KMS-11 (cell line): ENCODE measurements around the gene TNFRSF14.

ENCODE experiments used
- H2AFZ ChIP-seq: fragments of 200-600 bp; sonication (generic); 2 replicates; pipeline ENCODE4 v1.6.1; 2016; ENCODE audit warnings: antibody characterized with exemption, mixed run types, low read depth
- H3K27ac ChIP-seq: fragments of 200-600 bp; sonication (generic); 2 replicates; pipeline ENCODE4 v1.6.1; 2016; ENCODE audit warnings: mild to moderate bottlenecking, mixed run types
- H3K27me3 ChIP-seq: fragments of 200-600 bp; sonication (generic); 2 replicates; pipeline ENCODE4 v1.6.1; 2017; ENCODE audit warnings: mild to moderate bottlenecking, low read depth, mixed run types, moderate library complexity; ENCODE audit not compliant: insufficient read depth
- H3K36me3 ChIP-seq: fragments of 200-600 bp; sonication (generic); 2 replicates; pipeline ENCODE4 v1.6.1; 2017; ENCODE audit warnings: mild to moderate bottlenecking, mixed run types; ENCODE audit not compliant: insufficient read depth
- H3K4me1 ChIP-seq: fragments of 200-600 bp; sonication (generic); 2 replicates; pipeline ENCODE4 v1.6.1; 2016; ENCODE audit warnings: mild to moderate bottlenecking, low read depth, mixed run types; ENCODE audit not compliant: poor library complexity, severe bottlenecking
- H3K4me2 ChIP-seq: fragments of 200-600 bp; sonication (generic); 2 replicates; pipeline ENCODE4 v1.7.0; 2016; ENCODE audit warnings: mild to moderate bottlenecking, mixed run types
- H3K4me3 ChIP-seq: fragments of 200-600 bp; sonication (generic); IDR thresholded peaks from 2 replicates; pipeline ENCODE4 v1.6.1; 2017; ENCODE audit warnings: low read depth, low read length, mixed read lengths; ENCODE audit not compliant: insufficient read depth
- H3K79me2 ChIP-seq: fragments of 200-600 bp; sonication (generic); 2 replicates; pipeline ENCODE4 v1.6.1; 2016; ENCODE audit warnings: low read depth, mixed run types; ENCODE audit not compliant: insufficient read depth
- H3K9ac ChIP-seq: fragments of 200-600 bp; sonication (generic); 2 replicates; pipeline ENCODE4 v1.6.1; 2016; ENCODE audit warnings: mild to moderate bottlenecking, mixed run types
- H4K20me1 ChIP-seq: fragments of 200-600 bp; sonication (generic); 2 replicates; pipeline ENCODE4 v1.6.1; 2016; ENCODE audit warnings: mild to moderate bottlenecking, mixed run types; ENCODE audit not compliant: insufficient read depth
- TF ChIP-seq, protein P1 (sequence below): fragments of 200-600 bp; sonication (generic); conservative IDR thresholded peaks from 2 replicates; pipeline ENCODE4 v1.6.1; 2017; ENCODE audit warnings: low read depth, mild to moderate bottlenecking, antibody characterized with exemption, low read length, moderate library complexity, mixed read lengths

TNFRSF14 gene

DNA sequence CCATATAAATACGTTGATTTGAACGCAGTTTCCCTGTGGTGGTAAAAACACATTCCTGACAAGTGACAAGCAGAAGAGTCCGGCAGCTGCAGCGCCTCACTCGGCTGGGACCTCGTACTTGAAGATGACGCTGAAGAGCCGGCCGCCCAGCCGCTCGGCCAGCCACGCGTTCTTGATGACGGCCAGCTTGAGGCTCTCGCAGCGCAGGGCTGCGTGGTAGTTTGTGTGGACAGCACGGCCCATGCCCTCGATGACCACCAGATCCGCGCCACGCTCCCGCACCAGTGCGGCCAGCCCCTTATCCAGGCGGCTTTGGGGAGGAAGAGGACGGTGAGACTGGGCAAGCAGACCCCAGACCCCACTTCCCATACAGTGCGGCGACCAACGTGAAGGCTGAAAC is 47.4 kb upstream of the TNFRSF14 start:
- H3K4me2 ChIP-seq = no peak overlapping the region
- H2AFZ ChIP-seq = no peak overlapping the region
- TF ChIP-seq, protein P1, sequence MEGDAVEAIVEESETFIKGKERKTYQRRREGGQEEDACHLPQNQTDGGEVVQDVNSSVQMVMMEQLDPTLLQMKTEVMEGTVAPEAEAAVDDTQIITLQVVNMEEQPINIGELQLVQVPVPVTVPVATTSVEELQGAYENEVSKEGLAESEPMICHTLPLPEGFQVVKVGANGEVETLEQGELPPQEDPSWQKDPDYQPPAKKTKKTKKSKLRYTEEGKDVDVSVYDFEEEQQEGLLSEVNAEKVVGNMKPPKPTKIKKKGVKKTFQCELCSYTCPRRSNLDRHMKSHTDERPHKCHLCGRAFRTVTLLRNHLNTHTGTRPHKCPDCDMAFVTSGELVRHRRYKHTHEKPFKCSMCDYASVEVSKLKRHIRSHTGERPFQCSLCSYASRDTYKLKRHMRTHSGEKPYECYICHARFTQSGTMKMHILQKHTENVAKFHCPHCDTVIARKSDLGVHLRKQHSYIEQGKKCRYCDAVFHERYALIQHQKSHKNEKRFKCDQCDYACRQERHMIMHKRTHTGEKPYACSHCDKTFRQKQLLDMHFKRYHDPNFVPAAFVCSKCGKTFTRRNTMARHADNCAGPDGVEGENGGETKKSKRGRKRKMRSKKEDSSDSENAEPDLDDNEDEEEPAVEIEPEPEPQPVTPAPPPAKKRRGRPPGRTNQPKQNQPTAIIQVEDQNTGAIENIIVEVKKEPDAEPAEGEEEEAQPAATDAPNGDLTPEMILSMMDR = no peak
- no peak overlapping the region for H3K27ac ChIP-seq
- H3K27me3 ChIP-seq = no peaks in the 10 kb centered on the region; the same call in 1 of the 2 replicates
- H3K9ac ChIP-seq = no peak overlapping the region
- H3K4me3 ChIP-seq = no peak overlapping the region
- H3K4me1 ChIP-seq = no peaks in the 10 kb centered on the region
- no peaks in the 10 kb centered on the region; the same call in 1 of the 2 replicates for H3K36me3 ChIP-seq
- H4K20me1 ChIP-seq = no peaks in the 10 kb centered on the region
- H3K79me2 ChIP-seq = no peaks in the 10 kb centered on the region

GRCh38 chr1:2509589-2509988 is 46.6 kb upstream of the TNFRSF14 start:
- Histone ChIP-seq H3K4me2 (no peak overlapping the region), H3K79me2 (no peaks in the 10 kb centered on the region), H3K36me3 (no peaks in the 10 kb centered on the region; the same call in 1 of the 2 replicates), H4K20me1 (no peaks in the 10 kb centered on the region), H3K4me1 (no peaks in the 10 kb centered on the region), H3K27ac (no peak overlapping the region), H2AFZ (no peak overlapping the region), H3K9ac (no peak overlapping the region), H3K4me3 (no peak overlapping the region), H3K27me3 (no peaks in the 10 kb centered on the region; the same call in 1 of the 2 replicates)
- TF ChIP-seq, protein P1 = no peak

DNA sequence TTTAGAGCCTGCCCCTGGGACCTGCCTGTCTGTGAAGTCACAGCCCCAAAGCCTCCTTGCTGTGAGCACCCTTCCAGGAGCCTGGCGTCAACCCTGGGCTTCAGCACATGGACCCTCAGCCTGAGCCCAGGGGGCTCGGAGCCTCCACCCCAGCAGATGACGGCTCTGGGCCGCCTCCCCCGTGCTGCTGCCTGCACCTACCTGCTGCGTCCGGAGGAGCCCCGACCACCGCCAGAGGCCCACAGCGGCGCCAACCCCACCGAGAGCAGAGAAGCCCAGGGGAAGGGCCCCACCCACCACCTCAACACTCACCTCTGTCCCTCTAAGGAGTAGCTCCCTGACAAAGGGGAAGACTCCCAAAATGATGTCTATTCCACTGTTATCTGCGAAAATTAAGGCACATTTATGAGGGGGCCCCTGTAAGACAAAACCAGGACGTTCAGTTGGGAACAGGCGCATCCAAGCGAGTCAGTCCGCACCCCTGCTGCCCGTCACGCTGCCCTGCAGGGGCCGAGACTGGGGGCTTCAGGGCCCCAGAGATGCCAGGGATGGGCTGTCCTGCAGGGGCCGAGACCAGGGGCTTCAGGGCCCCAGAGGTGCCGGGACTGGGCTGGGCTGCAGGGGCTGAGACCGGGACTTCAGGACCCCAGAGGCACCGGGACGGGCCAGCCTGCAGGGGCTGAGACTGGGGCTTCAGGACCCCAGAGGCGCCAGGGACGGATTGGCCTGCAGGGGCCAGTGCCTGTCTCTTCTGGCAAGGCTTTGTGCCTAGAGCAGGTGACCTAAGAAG is 45.6 kb upstream of the TNFRSF14 start:
- no peak overlapping the region for H3K4me3 ChIP-seq
- H3K4me2 ChIP-seq = no peak overlapping the region
- no peak overlapping the region for H3K27ac ChIP-seq
- H3K79me2 ChIP-seq = no peaks in the 10 kb centered on the region
- H3K9ac ChIP-seq = no peak overlapping the region
- H3K4me1 ChIP-seq = no peaks in the 10 kb centered on the region
- H4K20me1 ChIP-seq = no peaks in the 10 kb centered on the region
- no peaks in the 10 kb centered on the region; the same call in 1 of the 2 replicates for H3K36me3 ChIP-seq
- H3K27me3 ChIP-seq = no peaks in the 10 kb centered on the region; the same call in 1 of the 2 replicates
- TF ChIP-seq, protein P1 = no peak
- no peak overlapping the region for H2AFZ ChIP-seq

- H3K9ac ChIP-seq = no peak overlapping the region
- H3K27me3 ChIP-seq = no peaks in the 10 kb centered on the region
- H2AFZ ChIP-seq = no peak overlapping the region
- H3K79me2 ChIP-seq = no peaks in the 10 kb centered on the region
- no peak overlapping the region for H3K4me2 ChIP-seq
- H3K27ac ChIP-seq = no peak overlapping the region
- peaks cover 3% of the 10 kb centered on the region; the same call in 1 of the 2 replicates for H3K36me3 ChIP-seq
- no peak overlapping the region for H3K4me3 ChIP-seq
- H3K4me1 ChIP-seq = no peaks in the 10 kb centered on the region
- TF ChIP-seq, protein P1 = no peak
- H4K20me1 ChIP-seq = no peaks in the 10 kb centered on the region
These were observed 43.2 kb upstream of the TNFRSF14 start for GRCh38 chr1:2512862-2513421.
